Stimulated activated CD4-positive, alpha-beta T cell treated with anti-CD3 and anti-CD28 coated beads, TNF-alpha, amount 100 ng/mL, for 4 hours (primary cell): Measurements from ENCODE around the gene PIPOX.

ENCODE experiments used
- DNase-seq, 3 experiments: peaks; one replicate each; pipeline ENCODE4 v3.0.0-alpha.2; 2020; ENCODE audit warnings: low read depth in 3 of 3

The PIPOX gene

GRCh38 chr17:29019475-29020181 is 23.3 kb upstream of the PIPOX start:
- DNase-seq = no peak

- no peak for DNase-seq
Observed at GRCh38 chr17:29020576-29020975, 22.4 kb upstream of the PIPOX start.

GRCh38 chr17:29021226-29021625 is 21.7 kb upstream of the PIPOX start:
- no peak for DNase-seq

GRCh38 chr17:29022074-29022473 is 20.9 kb upstream of the PIPOX start:
- DNase-seq = no peak

- no peak for DNase-seq
Observed at GRCh38 chr17:29024316-29024952, 18.5 kb upstream of the PIPOX start.

- DNase-seq = no peak
Observed at GRCh38 chr17:29031488-29031887, 11.5 kb upstream of the PIPOX start.

GRCh38 chr17:29032013-29032856 is 10.7 kb upstream of the PIPOX start:
- no peak for DNase-seq

GRCh38 chr17:29032857-29033197 is 10.1 kb upstream of the PIPOX start:
- no peak for DNase-seq

- no peak for DNase-seq
Observed at GRCh38 chr17:29034510-29034909, 8.4 kb upstream of the PIPOX start.

- DNase-seq = no peak
Observed at GRCh38 chr17:29036584-29036983, 6.4 kb upstream of the PIPOX start.

GRCh38 chr17:29037739-29038084 is 5.2 kb upstream of the PIPOX start:
- DNase-seq = no peak

GRCh38 chr17:29038085-29038795 is 4.7 kb upstream of the PIPOX start:
- DNase-seq = no peak

GRCh38 chr17:29039764-29040598 is 3.0 kb upstream of the PIPOX start:
- no peak for DNase-seq

- no peak for DNase-seq
Observed at GRCh38 chr17:29041091-29041490, 1.9 kb upstream of the PIPOX start.

GRCh38 chr17:29041571-29041970 is 1.4 kb upstream of the PIPOX start:
- DNase-seq = no peak

GRCh38 chr17:29042026-29042678 is 789 bp upstream of the PIPOX start:
- no peak for DNase-seq

GRCh38 chr17:29043539-29044145 is 701 bp downstream of the PIPOX start:
- no peak for DNase-seq

- no peak for DNase-seq
Observed at GRCh38 chr17:29045026-29045425, 2.1 kb downstream of the PIPOX start.

GRCh38 chr17:29045734-29046472 is 3.0 kb downstream of the PIPOX start:
- DNase-seq = no peak

GRCh38 chr17:29046473-29046839 is 3.5 kb downstream of the PIPOX start:
- DNase-seq = no peak
